ENCODE results near the gene GTF3C4. TPM values are rescaled to one million over a fixed set of nuclear protein-coding genes. Genes with fewer than 3 reads are reported as not detected.

Gene GTF3C4
- total and polyA plus RNA-seq, 2 of the 13 experiments (the other 11 are each of a cell fraction or from before 2014, with no cell fraction given): 2.6 to 12.9 TPM

DNA sequence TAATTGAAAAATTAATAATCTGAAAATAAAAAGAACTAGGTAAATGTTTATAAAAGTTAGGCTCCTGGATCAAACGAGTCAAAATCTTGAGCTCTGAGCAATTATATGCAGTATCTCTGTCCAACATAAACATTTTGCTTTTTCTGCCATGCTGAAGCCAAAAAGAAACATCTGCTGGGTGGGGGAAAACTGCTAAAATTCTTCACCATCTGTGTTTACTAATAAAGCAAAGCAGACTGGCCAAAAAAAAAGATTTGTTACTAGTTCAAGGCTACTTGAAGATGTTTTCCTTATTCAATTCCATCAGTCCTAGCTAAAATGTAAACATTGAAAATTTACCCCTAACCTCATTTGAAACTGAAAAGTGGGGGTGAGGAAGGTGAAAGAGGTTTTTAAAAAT is 29.7 kb downstream of the GTF3C4 start:
- BruUV-seq (replicated peaks): no TSS peak
- POLR2A ChIA-PET: no interaction called here
- H3K27me3 ChIP-seq (ENCODE audit: control insufficient read depth in 1 of 2, insufficient read depth in 2 of 2, low read length in 2 of 2): no peaks in the 10 kb centered on the region; a peak in 1 of 5 replicates
- H3K36me3 ChIP-seq (replicated peaks in 1 of 2; ENCODE audit: control insufficient read depth in 1 of 2, insufficient read depth in 2 of 2, low read length in 2 of 2): no peaks in the 10 kb centered on the region; a peak in 1 of 5 replicates
- WGBS (ENCODE audit: low lambda C conversion rate): 0% methylated on average over 1 of the region's 1 CpG
- H3K4me3 ChIP-seq (replicated peaks in 1 of 3; ENCODE audit: insufficient read depth in 1 of 3, low read depth in 2 of 3, low read length in 3 of 3): no peak overlapping the region
- no peak overlapping the region for H3K9ac ChIP-seq (ENCODE audit: insufficient read depth, low read depth, low read length)
- no peaks in the 10 kb centered on the region for H4K20me1 ChIP-seq (ENCODE audit: insufficient read depth, low read length)
- no peak overlapping the region for H3K27ac ChIP-seq (ENCODE audit: extremely low read length, insufficient read depth, low read length)
- no peak overlapping the region for H2AFZ ChIP-seq (ENCODE audit: low read length)
- in situ Hi-C loops (cut with HindIII; ENCODE audit: extremely low pct_ligation_motif_present, low pct_unique_long_range_greater_than_20kb): loop anchor here (10.0 kb wide), 1 partner anchor 95 kb away; no protein-coding TSS in a partner anchor
- ATAC-seq: no peak
- no peak for DNase-seq (ENCODE audit: low spot score)
- H3K4me2 ChIP-seq (ENCODE audit: low read depth, low read length): no peak overlapping the region
- CTCF ChIA-PET (ENCODE audit: low intra/inter-chr PET ratio, low total read pairs): no interaction called here
- 0 out of 2 replicates have a peak, but pooled peaks cover 6% of the 10 kb centered on the region for H3K4me1 ChIP-seq (ENCODE audit: insufficient read depth, low read length)
- peaks cover 31% of the 10 kb centered on the region for H3K9me3 ChIP-seq (ENCODE audit: low read length)
- TF ChIP-seq SP2 (CRISPR knock-in tag; IDR thresholded peaks at IDR 0.05) (no peak), ZNF616 (CRISPR knock-in tag; IDR thresholded peaks at IDR 0.05; ENCODE audit: low read depth) (no peak), XRCC5 (optimal IDR thresholded peaks at IDR 0.05; ENCODE audit: low read length) (no peak), NFYB (CRISPR knock-in tag; IDR thresholded peaks at IDR 0.05) (no peak), CC2D1A (CRISPR knock-in tag; IDR thresholded peaks at IDR 0.05) (no peak), SATB2 (CRISPR knock-in tag; IDR thresholded peaks at IDR 0.05) (no peak), SMARCC2 (IDR thresholded peaks at IDR 0.05) (no peak), FOXA3 (CRISPR knock-in tag; IDR thresholded peaks at IDR 0.05) (no peak)
- TF ChIP-seq, protein P1, sequence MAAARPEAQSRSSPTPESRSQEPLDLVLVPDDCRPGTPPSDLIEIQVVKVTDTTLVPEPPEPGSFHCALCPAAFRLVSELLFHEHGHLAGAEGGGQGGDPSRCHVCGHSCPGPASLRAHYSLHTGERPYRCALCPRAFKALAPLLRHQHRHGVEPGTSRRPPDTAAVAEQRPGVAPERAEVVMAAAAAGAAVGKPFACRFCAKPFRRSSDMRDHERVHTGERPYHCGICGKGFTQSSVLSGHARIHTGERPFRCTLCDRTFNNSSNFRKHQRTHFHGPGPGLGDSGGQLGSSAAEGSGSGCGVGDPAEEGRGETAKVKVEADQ (CRISPR knock-in tag; IDR thresholded peaks at IDR 0.05; ENCODE audit: borderline replicate concordance): no peak
- TF ChIP-seq, protein P2, sequence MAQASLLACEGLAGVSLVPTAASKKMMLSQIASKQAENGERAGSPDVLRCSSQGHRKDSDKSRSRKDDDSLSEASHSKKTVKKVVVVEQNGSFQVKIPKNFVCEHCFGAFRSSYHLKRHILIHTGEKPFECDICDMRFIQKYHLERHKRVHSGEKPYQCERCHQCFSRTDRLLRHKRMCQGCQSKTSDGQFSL (CRISPR knock-in tag; IDR thresholded peaks at IDR 0.05): no peak
- TF ChIP-seq, protein P3, sequence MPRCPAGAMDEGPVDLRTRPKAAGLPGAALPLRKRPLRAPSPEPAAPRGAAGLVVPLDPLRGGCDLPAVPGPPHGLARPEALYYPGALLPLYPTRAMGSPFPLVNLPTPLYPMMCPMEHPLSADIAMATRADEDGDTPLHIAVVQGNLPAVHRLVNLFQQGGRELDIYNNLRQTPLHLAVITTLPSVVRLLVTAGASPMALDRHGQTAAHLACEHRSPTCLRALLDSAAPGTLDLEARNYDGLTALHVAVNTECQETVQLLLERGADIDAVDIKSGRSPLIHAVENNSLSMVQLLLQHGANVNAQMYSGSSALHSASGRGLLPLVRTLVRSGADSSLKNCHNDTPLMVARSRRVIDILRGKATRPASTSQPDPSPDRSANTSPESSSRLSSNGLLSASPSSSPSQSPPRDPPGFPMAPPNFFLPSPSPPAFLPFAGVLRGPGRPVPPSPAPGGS (CRISPR knock-in tag; IDR thresholded peaks at IDR 0.05): no peak
- intact Hi-C loops (cut with micrococcal nuclease; ENCODE audit: unreplicated experiment): no loop called here
- no peaks in the 10 kb centered on the region for H3K79me2 ChIP-seq (ENCODE audit: insufficient read depth, low read length)
- no peak for FAIRE-seq
